ENCODE results near the gene C20orf204.

C20orf204 gene

DNA sequence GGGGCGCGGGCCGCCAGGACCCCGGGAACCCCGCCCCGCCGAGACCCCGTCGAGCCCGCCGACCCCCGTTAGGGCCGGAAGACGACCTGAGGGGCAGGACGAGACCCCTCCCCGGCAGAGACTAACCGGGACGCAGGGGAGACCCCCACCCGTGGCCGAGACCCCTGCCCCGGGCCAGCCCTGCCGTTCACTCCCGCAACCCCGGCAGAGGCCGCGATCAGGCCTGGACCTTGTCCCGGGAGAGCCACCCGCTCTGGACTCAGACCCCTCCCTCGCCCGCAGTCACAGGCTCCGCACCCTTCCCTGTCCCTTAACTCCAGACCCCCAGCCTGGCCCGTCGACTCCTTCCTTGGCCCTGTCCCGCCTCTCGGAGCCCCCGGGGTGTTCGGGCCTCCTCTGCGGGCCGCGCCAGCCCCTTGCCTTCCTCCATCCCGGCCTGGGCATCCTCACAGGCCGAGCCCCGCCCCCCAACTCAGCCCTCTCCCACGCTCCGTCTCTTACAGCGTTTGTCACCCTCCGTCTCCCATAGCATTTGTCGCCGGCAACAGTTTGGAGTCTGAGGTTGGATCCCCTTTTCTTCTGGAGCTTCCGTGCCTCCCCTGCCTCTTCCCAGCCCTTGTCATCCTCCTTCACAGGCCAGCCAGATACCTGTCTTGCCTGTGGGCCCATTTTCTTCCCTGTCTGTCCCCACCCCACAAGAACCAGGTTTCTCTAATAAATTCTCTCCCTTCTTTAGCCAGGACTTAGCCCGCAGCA is 27.6 kb downstream of the C20orf204 start:
- Histone ChIP-seq H3K4me1 (ENCODE audit: insufficient read depth, low read length) (peaks cover 18% of the 10 kb centered on the region), H3K27ac (ENCODE audit: low read depth, low read length) (peak overlapping the region; percentile 84), H3K36me3 (ENCODE audit: insufficient read depth, low read length) (no peaks in the 10 kb centered on the region), H3K27me3 (ENCODE audit: control insufficient read depth in 1 of 2, insufficient read depth in 2 of 2, low read length in 2 of 2) (no peaks in the 10 kb centered on the region), H3K9me3 (ENCODE audit: low read length) (no peaks in the 10 kb centered on the region), H3K4me3 (ENCODE audit: low read depth in 1 of 2, low read length in 2 of 2) (peak overlapping the region; percentile 48 to 78), H3K9ac (ENCODE audit: low read length) (peak overlapping the region; percentile 41)

- peak overlapping the region in 1 of 2 donors; percentile 78 for H3K4me3 ChIP-seq (ENCODE audit: low read depth in 1 of 2, low read length in 2 of 2)
- no peaks in the 10 kb centered on the region for H3K36me3 ChIP-seq (ENCODE audit: insufficient read depth, low read length)
- peak overlapping the region; percentile 84 for H3K27ac ChIP-seq (ENCODE audit: low read depth, low read length)
- H3K27me3 ChIP-seq (ENCODE audit: control insufficient read depth in 1 of 2, insufficient read depth in 2 of 2, low read length in 2 of 2): no peaks in the 10 kb centered on the region
- peak overlapping the region; percentile 41 for H3K9ac ChIP-seq (ENCODE audit: low read length)
- H3K9me3 ChIP-seq (ENCODE audit: low read length): no peaks in the 10 kb centered on the region
- peaks cover 18% of the 10 kb centered on the region for H3K4me1 ChIP-seq (ENCODE audit: insufficient read depth, low read length)
Measured at GRCh38 chr20:64064145-64064698, 28.2 kb downstream of the C20orf204 start.

- H3K27me3 ChIP-seq (ENCODE audit: control insufficient read depth in 1 of 2, insufficient read depth in 2 of 2, low read length in 2 of 2): no peaks in the 10 kb centered on the region
- H3K4me1 ChIP-seq (ENCODE audit: insufficient read depth, low read length): peaks cover 18% of the 10 kb centered on the region
- H3K27ac ChIP-seq (ENCODE audit: low read depth, low read length): no peak overlapping the region
- H3K9ac ChIP-seq (ENCODE audit: low read length): no peak overlapping the region
- H3K4me3 ChIP-seq (ENCODE audit: low read depth in 1 of 2, low read length in 2 of 2): no peak overlapping the region
- H3K9me3 ChIP-seq (ENCODE audit: low read length): no peaks in the 10 kb centered on the region
- peaks cover 4% of the 10 kb centered on the region for H3K36me3 ChIP-seq (ENCODE audit: insufficient read depth, low read length)
Measured at GRCh38 chr20:64065062-64065973, 29.3 kb downstream of the C20orf204 start.

- Histone ChIP-seq H3K4me1 (ENCODE audit: insufficient read depth, low read length) (peaks cover 18% of the 10 kb centered on the region), H3K27me3 (ENCODE audit: control insufficient read depth in 1 of 2, insufficient read depth in 2 of 2, low read length in 2 of 2) (no peaks in the 10 kb centered on the region), H3K36me3 (ENCODE audit: insufficient read depth, low read length) (peaks cover 5% of the 10 kb centered on the region), H3K27ac (ENCODE audit: low read depth, low read length) (no peak overlapping the region), H3K9me3 (ENCODE audit: low read length) (no peaks in the 10 kb centered on the region), H3K4me3 (ENCODE audit: low read depth in 1 of 2, low read length in 2 of 2) (no peak overlapping the region), H3K9ac (ENCODE audit: low read length) (no peak overlapping the region)
Measured at GRCh38 chr20:64065974-64066343, 30.0 kb downstream of the C20orf204 start.

DNA sequence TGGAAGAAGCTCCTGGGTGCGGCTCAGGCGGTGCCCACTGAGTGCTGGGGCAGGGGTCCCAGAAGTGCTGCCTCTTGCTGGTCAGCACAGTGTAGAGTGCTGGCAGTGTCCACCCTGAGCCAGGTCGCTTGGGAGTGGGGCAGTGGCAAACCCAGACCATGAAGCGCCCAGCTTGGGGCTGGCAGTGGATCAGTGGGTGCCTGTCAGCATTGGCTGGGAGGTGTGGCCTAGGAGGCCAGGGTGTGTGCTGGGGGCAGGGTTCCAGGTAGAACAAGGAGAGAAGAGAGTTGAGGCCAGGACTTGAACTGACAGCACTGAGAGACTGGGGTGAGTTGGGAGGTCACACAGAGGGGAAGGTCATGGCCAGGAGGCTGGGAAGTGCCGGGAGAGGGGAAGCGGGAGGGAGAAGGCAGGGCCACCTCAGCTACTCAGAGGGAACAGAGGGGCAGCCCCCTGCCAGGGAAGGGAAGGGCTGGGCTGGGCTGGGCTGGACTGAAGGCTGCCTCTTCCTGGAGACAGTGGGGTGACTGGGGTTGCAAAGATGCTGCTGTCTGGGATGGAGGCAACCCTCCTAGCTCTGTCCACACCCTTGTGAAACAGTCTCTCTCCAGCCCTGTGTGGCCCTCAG is 31.1 kb downstream of the C20orf204 start:
- Histone ChIP-seq H3K4me1 (ENCODE audit: insufficient read depth, low read length) (peaks cover 15% of the 10 kb centered on the region), H3K27me3 (ENCODE audit: control insufficient read depth in 1 of 2, insufficient read depth in 2 of 2, low read length in 2 of 2) (no peaks in the 10 kb centered on the region), H3K27ac (ENCODE audit: low read depth, low read length) (no peak overlapping the region), H3K36me3 (ENCODE audit: insufficient read depth, low read length) (peaks cover 5% of the 10 kb centered on the region), H3K4me3 (ENCODE audit: low read depth in 1 of 2, low read length in 2 of 2) (no peak overlapping the region), H3K9me3 (ENCODE audit: low read length) (no peaks in the 10 kb centered on the region), H3K9ac (ENCODE audit: low read length) (no peak overlapping the region)

DNA sequence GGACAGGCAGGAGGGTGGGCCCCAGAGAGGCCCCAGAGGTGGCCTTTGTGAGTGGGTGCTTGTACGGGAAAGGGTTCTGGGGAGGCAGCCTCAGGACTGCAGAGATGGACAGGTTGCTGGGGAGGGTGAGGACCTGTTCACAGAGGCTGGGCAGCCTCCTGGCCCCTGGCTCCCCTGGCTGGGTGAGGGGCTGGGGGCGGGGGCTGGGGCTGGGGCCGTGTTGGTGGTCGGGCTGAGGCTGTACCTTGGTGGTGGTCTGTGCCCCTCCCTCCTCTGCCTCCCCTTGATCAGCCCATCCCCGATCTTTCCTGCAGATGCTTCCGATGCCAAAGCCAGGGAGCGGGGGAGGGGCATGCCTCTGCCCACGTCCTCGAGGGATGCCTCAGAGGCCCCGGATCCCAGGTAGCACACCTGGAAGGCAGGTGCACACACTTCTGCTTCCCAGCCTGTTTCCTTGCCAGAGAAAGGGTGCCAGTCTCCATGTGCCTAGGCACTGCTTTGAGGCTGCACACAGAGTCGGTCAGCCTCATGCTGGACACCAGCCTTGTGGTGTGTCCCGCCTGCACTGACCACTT is 31.8 kb downstream of the C20orf204 start:
- Histone ChIP-seq H3K9me3 (ENCODE audit: low read length) (no peaks in the 10 kb centered on the region), H3K4me1 (ENCODE audit: insufficient read depth, low read length) (peaks cover 9% of the 10 kb centered on the region), H3K9ac (ENCODE audit: low read length) (no peak overlapping the region), H3K36me3 (ENCODE audit: insufficient read depth, low read length) (peaks cover 5% of the 10 kb centered on the region), H3K4me3 (ENCODE audit: low read depth in 1 of 2, low read length in 2 of 2) (no peak overlapping the region), H3K27me3 (ENCODE audit: control insufficient read depth in 1 of 2, insufficient read depth in 2 of 2, low read length in 2 of 2) (no peaks in the 10 kb centered on the region), H3K27ac (ENCODE audit: low read depth, low read length) (no peak overlapping the region)

GRCh38 chr20:64068386-64069208 is 32.6 kb downstream of the C20orf204 start:
- Histone ChIP-seq H3K27ac (ENCODE audit: low read depth, low read length) (no peak overlapping the region), H3K9me3 (ENCODE audit: low read length) (no peaks in the 10 kb centered on the region), H3K4me3 (ENCODE audit: low read depth in 1 of 2, low read length in 2 of 2) (no peak overlapping the region), H3K9ac (ENCODE audit: low read length) (no peak overlapping the region), H3K4me1 (ENCODE audit: insufficient read depth, low read length) (peaks cover 9% of the 10 kb centered on the region), H3K27me3 (ENCODE audit: control insufficient read depth in 1 of 2, insufficient read depth in 2 of 2, low read length in 2 of 2) (no peaks in the 10 kb centered on the region), H3K36me3 (ENCODE audit: insufficient read depth, low read length) (peaks cover 5% of the 10 kb centered on the region)

DNA sequence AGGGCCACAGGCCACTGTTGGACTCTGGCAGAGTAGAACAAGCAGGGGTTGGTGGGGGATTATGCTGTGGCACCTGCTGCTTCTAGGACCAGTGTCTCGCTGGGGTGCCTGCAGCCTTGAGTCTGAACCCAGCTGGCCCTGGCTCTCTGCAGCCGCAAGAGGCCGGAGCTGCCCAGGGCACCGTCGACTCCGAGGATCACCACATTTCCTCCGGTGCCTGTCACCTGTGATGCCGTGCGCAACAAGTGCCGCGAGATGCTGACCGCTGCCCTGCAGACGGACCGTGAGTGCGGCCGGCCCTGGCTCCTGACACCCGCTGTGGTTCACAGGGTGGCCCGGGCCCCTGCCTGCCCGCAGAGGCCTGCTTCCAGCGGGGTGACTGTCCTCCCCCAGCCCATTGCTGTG is 33.2 kb downstream of the C20orf204 start:
- no peaks in the 10 kb centered on the region for H3K9me3 ChIP-seq (ENCODE audit: low read length)
- H3K4me1 ChIP-seq (ENCODE audit: insufficient read depth, low read length): peaks cover 4% of the 10 kb centered on the region
- H3K9ac ChIP-seq (ENCODE audit: low read length): no peak overlapping the region
- no peaks in the 10 kb centered on the region for H3K27me3 ChIP-seq (ENCODE audit: control insufficient read depth in 1 of 2, insufficient read depth in 2 of 2, low read length in 2 of 2)
- no peak overlapping the region for H3K27ac ChIP-seq (ENCODE audit: low read depth, low read length)
- no peak overlapping the region for H3K4me3 ChIP-seq (ENCODE audit: low read depth in 1 of 2, low read length in 2 of 2)
- H3K36me3 ChIP-seq (ENCODE audit: insufficient read depth, low read length): peaks cover 5% of the 10 kb centered on the region

GRCh38 chr20:64069614-64070243 is 33.7 kb downstream of the C20orf204 start:
- peaks cover 5% of the 10 kb centered on the region for H3K36me3 ChIP-seq (ENCODE audit: insufficient read depth, low read length)
- no peak overlapping the region for H3K27ac ChIP-seq (ENCODE audit: low read depth, low read length)
- H3K9ac ChIP-seq (ENCODE audit: low read length): no peak overlapping the region

More at GRCh38 chr20:64069614-64070243, 33.7 kb downstream of the C20orf204 start:
- Histone ChIP-seq H3K27me3 (ENCODE audit: control insufficient read depth in 1 of 2, insufficient read depth in 2 of 2, low read length in 2 of 2) (no peaks in the 10 kb centered on the region), H3K4me1 (ENCODE audit: insufficient read depth, low read length) (no peaks in the 10 kb centered on the region), H3K4me3 (ENCODE audit: low read depth in 1 of 2, low read length in 2 of 2) (no peak overlapping the region), H3K9me3 (ENCODE audit: low read length) (no peaks in the 10 kb centered on the region)
